Renal cortical epithelial cell (primary cell): ENCODE data around the gene RSL24D1. TPM values are rescaled to one million over a fixed set of nuclear protein-coding genes. Genes with fewer than 3 reads are reported as not detected.
A peak's percentile ranks its signal among the peaks of the same experiment; 100 is the strongest.
"Not testable (repeated sequence)": the region's sequence is repeated elsewhere in the genome, so short reads cannot be mapped to it uniquely, and the experiment has no call there.

Experiments used
- DNase-seq: peaks from one replicate; pipeline ENCODE4 v3.0.0-alpha.2; 2011; ENCODE audit warnings: low read depth
- total RNA-seq: library from RNA; depleted of rRNA; stranded (reverse); fragments of >200 nt; gene quantifications from 2 replicates; pipeline ENCODE4 v1.2.3, GENCODE V29; 2014

The RSL24D1 gene
- total RNA-seq, 1 donor from 2014 or later, result 77.5 TPM

GRCh38 chr15:55218056-55218455 is 21.3 kb upstream of the RSL24D1 start:
- no peak for DNase-seq

- no peak for DNase-seq
Observed at GRCh38 chr15:55204464-55204863, 7.7 kb upstream of the RSL24D1 start.

- DNase-seq, result no peak
Observed at GRCh38 chr15:55202206-55202605, 5.5 kb upstream of the RSL24D1 start.

GRCh38 chr15:55198706-55199105 is 2.0 kb upstream of the RSL24D1 start:
- no peak for DNase-seq

- no peak for DNase-seq
Observed at GRCh38 chr15:55197719-55198118, 978 bp upstream of the RSL24D1 start.

- DNase-seq, result no peak
Observed at GRCh38 chr15:55197362-55197705, 593 bp upstream of the RSL24D1 start.

GRCh38 chr15:55195996-55196395 is 745 bp downstream of the RSL24D1 start:
- no peak for DNase-seq

GRCh38 chr15:55194256-55194655 is 2.5 kb downstream of the RSL24D1 start:
- DNase-seq, result no peak

GRCh38 chr15:55186331-55186730 is 10.4 kb downstream of the RSL24D1 start:
- DNase-seq, result no peak

GRCh38 chr15:55183679-55184078 is 13.1 kb downstream of the RSL24D1 start:
- no peak for DNase-seq

GRCh38 chr15:55179141-55179540 is 17.6 kb downstream of the RSL24D1 start:
- no peak for DNase-seq

GRCh38 chr15:55170361-55170760 is 26.4 kb downstream of the RSL24D1 start:
- DNase-seq, result peak; percentile 59

- peak; percentile 71 for DNase-seq
Observed at GRCh38 chr15:55168350-55168974, 28.3 kb downstream of the RSL24D1 start.

GRCh38 chr15:55164284-55164683 is 32.5 kb downstream of the RSL24D1 start:
- DNase-seq, result no peak

GRCh38 chr15:55151631-55152030 is 45.1 kb downstream of the RSL24D1 start:
- no peak for DNase-seq

GRCh38 chr15:55143132-55143531 is 53.6 kb downstream of the RSL24D1 start:
- DNase-seq, result not testable (repeated sequence)

- DNase-seq, result no peak
Observed at GRCh38 chr15:55133972-55134371, 62.8 kb downstream of the RSL24D1 start.

- no peak for DNase-seq
Observed at GRCh38 chr15:55132672-55133071, 64.1 kb downstream of the RSL24D1 start.

Other genes with a start within 250 kb of the RSL24D1 start
- gene RAB27A, start 92.9 kb upstream of the RSL24D1 start, total RNA-seq, result 6.9 and 25.7 TPM in 2 replicates
- 11.4 and 16.0 TPM in 2 replicates for gene PIGBOS1, start 122.2 kb upstream of the RSL24D1 start, total RNA-seq
- 16.2 and 18.2 TPM in 2 replicates for gene PIGB, start 122.3 kb upstream of the RSL24D1 start, total RNA-seq
- 41.8 and 119 TPM in 2 replicates for gene CCPG1, start 211.4 kb upstream of the RSL24D1 start, total RNA-seq
- gene PIERCE2, start 211.6 kb upstream of the RSL24D1 start, total RNA-seq, result 2.6 and 2.8 TPM in 2 replicates